Transverse colon (tissue), 4 donors: ENCODE data around the gene KRT32. TPM values are rescaled to one million over a fixed set of nuclear protein-coding genes. Genes with fewer than 3 reads are reported as not detected.

Experiments
- DNase-seq: peaks from one replicate; pipeline ENCODE4 v3.0.0-alpha.2; 2019
- H3K27ac ChIP-seq, 4 donors: fragments of 200-600 bp; sonication (generic); 2 replicates each; pipeline ENCODE4 v1.5.1; 2016 to 2018; ENCODE audit warnings: inconsistent platforms in 4 of 4
- H3K27me3 ChIP-seq: fragments of 200-600 bp; sonication (generic); 2 replicates; pipeline ENCODE4 v1.5.1; 2017; ENCODE audit warnings: inconsistent platforms
- H3K36me3 ChIP-seq, 4 donors: fragments of 200-600 bp; sonication (generic); 2 replicates each; pipeline ENCODE4 v1.5.1; 2017 to 2019; ENCODE audit warnings: inconsistent platforms in 4 of 4
- H3K4me1 ChIP-seq, 4 donors: fragments of 200-600 bp; sonication (generic); 2 replicates each; pipeline ENCODE4 v1.5.1; 2017 to 2020; ENCODE audit warnings: inconsistent platforms in 4 of 4
- H3K4me3 ChIP-seq, 4 donors: fragments of 200-600 bp; sonication (generic); 1 replicate in 1 of 4; 2 replicates in 3 of 4; pipeline versions ENCODE4 v1.5.1 to v1.6.1; 2017 to 2019; ENCODE audit warnings: inconsistent platforms in 4 of 4
- H3K9me3 ChIP-seq, 2 donors: fragments of 200-600 bp; sonication (generic); 2 replicates each; pipeline ENCODE4 v1.5.1; 2017 to 2019; ENCODE audit warnings: inconsistent platforms in 2 of 2
- CTCF ChIP-seq, 5 experiments: fragments of 200-600 bp in 3 of 5; fragments of 450-650 bp in 2 of 5; sonication (generic) in 3 of 5; IDR thresholded peaks; 1 replicate in 2 of 5; 2 replicates in 3 of 5; pipeline ENCODE4 v1.5.1; 2016 to 2017; ENCODE audit warnings: antibody characterized with exemption in 5 of 5, inconsistent platforms in 3 of 5, mild to moderate bottlenecking in 2 of 5, moderate library complexity in 1 of 5
- EP300 ChIP-seq: sonication (generic); formaldehyde crosslinking; IDR thresholded peaks from one replicate; pipeline ENCODE4 v1.6.1; 2017; ENCODE audit warnings: antibody characterized with exemption, low read depth
- POLR2A ChIP-seq: fragments of 450-650 bp; IDR thresholded peaks from one replicate; pipeline ENCODE4 v1.6.1; 2016; ENCODE audit warnings: antibody characterized with exemption, mild to moderate bottlenecking, moderate library complexity
- POLR2AphosphoS5 ChIP-seq, 3 donors: sonication (generic); formaldehyde crosslinking; IDR thresholded peaks; one replicate each; pipeline ENCODE4 v1.6.1; 2016; ENCODE audit warnings: antibody characterized with exemption in 3 of 3
- WGBS, 2 donors: methylation state at CpG; one replicate each; pipeline ENCODE4 v1.1.5; 2018; ENCODE audit warnings: low coverage in 1 of 2; 5-methylcytosine and 5-hydroxymethylcytosine counted together
- in situ Hi-C, 4 donors: fragments of 200-750 bp; cut with MboI; loops; one replicate each; pipeline versions ENCODE4 v1.15.0 to v1.15.1; 2017; ENCODE audit warnings: low sequenced_read_pairs in 3 of 4, low pct_ligation_motif_present in 1 of 4, low pct_unique_long_range_greater_than_20kb in 1 of 4
- intact Hi-C: fragments of 100-400 bp; cut with DNase I; formaldehyde crosslinking; loops from one replicate; pipeline ENCODE4 v1.15.1; 2023; ENCODE audit warnings: low total_unique reads
- total RNA-seq, 4 donors: library from RNA; depleted of rRNA; stranded (reverse); fragments of >200 nt; gene quantifications; one replicate each; pipeline ENCODE4 v1.1.0, GENCODE V29; 2016

The KRT32 gene
- total RNA-seq, 4 donors from 2014 or later = not detected

GRCh38 chr17:41417576-41418015 lies 49.6 kb downstream of the KRT32 start:
- WGBS, 2 donors = 20 to 51% methylated on average over 1 to 4 of the region's 4 CpGs
- Histone ChIP-seq H3K27ac (no peak overlapping the region), H3K27me3 (no peaks in the 10 kb centered on the region), H3K4me1 (no peaks in the 10 kb centered on the region), H3K4me3 (no peak overlapping the region), H3K36me3 (no peaks in the 10 kb centered on the region), H3K9me3 (no peaks in the 10 kb centered on the region)
- intact Hi-C loops (no loop called here), in situ Hi-C loops (no loop called here)
- DNase-seq = no peak
- TF ChIP-seq CTCF (IDR thresholded peaks at IDR 0.05) (peak in 2 of 5 experiments; percentile 21 to 31), EP300 (no peak), POLR2AphosphoS5 (IDR thresholded peaks at IDR 0.05) (no peak), POLR2A (no peak)

- TF ChIP-seq POLR2AphosphoS5 (IDR thresholded peaks at IDR 0.05) (no peak), CTCF (IDR thresholded peaks at IDR 0.05) (no peak), POLR2A (no peak), EP300 (no peak)
- Histone ChIP-seq H3K27me3 (no peaks in the 10 kb centered on the region), H3K36me3 (no peaks in the 10 kb centered on the region), H3K27ac (no peak overlapping the region), H3K9me3 (no peaks in the 10 kb centered on the region), H3K4me1 (no peaks in the 10 kb centered on the region), H3K4me3 (no peak overlapping the region)
- WGBS, 2 donors = 86 to 97% methylated on average over 5 to 6 of the region's 6 CpGs
- in situ Hi-C loops = no loop called here
- DNase-seq = no peak
- intact Hi-C loops = no loop called here
Measured at GRCh38 chr17:41417127-41417526, 50.1 kb downstream of the KRT32 start.

GRCh38 chr17:41416479-41416878 lies 50.7 kb downstream of the KRT32 start:
- no peak for TF ChIP-seq POLR2A
- no peak for TF ChIP-seq EP300
- no peak for TF ChIP-seq CTCF (IDR thresholded peaks at IDR 0.05)
- no peak for TF ChIP-seq POLR2AphosphoS5 (IDR thresholded peaks at IDR 0.05)
- intact Hi-C loops = no loop called here
- no peak for DNase-seq

GRCh38 chr17:41415833-41416335 lies 51.3 kb downstream of the KRT32 start:
- in situ Hi-C loops = no loop called here
- H3K36me3 ChIP-seq = no peaks in the 10 kb centered on the region
- no peak overlapping the region for H3K27ac ChIP-seq
- H3K4me1 ChIP-seq = no peaks in the 10 kb centered on the region
- no peaks in the 10 kb centered on the region for H3K9me3 ChIP-seq
- 48 to 73% methylated on average over 2 to 3 of the region's 3 CpGs for WGBS, 2 donors
- intact Hi-C loops = no loop called here
- TF ChIP-seq EP300 (no peak), CTCF (IDR thresholded peaks at IDR 0.05) (no peak), POLR2A (no peak), POLR2AphosphoS5 (IDR thresholded peaks at IDR 0.05) (no peak)
- no peaks in the 10 kb centered on the region for H3K27me3 ChIP-seq
- no peak overlapping the region for H3K4me3 ChIP-seq
- no peak for DNase-seq

More at GRCh38 chr17:41416479-41416878, 50.7 kb downstream of the KRT32 start:
- Histone ChIP-seq H3K4me3 (no peak overlapping the region), H3K9me3 (no peaks in the 10 kb centered on the region), H3K27ac (no peak overlapping the region), H3K27me3 (no peaks in the 10 kb centered on the region), H3K4me1 (no peaks in the 10 kb centered on the region), H3K36me3 (no peaks in the 10 kb centered on the region)
- in situ Hi-C loops = no loop called here
- WGBS, 2 donors = 90 to 94% methylated on average over 5 of the region's 5 CpGs
